ENCODE measurements around the gene BLOC1S6. TPM values are rescaled to one million over a fixed set of nuclear protein-coding genes. Genes with fewer than 3 reads are reported as not detected.
A peak's percentile ranks its signal among the peaks of the same experiment; 100 is the strongest.
"Not testable (repeated sequence)": the region's sequence is repeated elsewhere in the genome, so short reads cannot be mapped to it uniquely, and the experiment has no call there.

BLOC1S6 gene
- total and polyA plus RNA-seq, 2 of the 13 experiments (the other 11 are each of a cell fraction or from before 2014, with no cell fraction given), result 11.8 to 44.3 TPM

- TF ChIP-seq RAD51 (IDR thresholded peaks at IDR 0.05; ENCODE audit: borderline replicate concordance) (peak; percentile 45; the same call in 1 of the 2 replicates), TCF7 (IDR thresholded peaks at IDR 0.05; ENCODE audit: low read depth) (no peak), ZNF768 (CRISPR knock-in tag; IDR thresholded peaks at IDR 0.05) (peak; percentile 27; the same call in 1 of the 2 replicates), TARDBP (CRISPR knock-in tag; IDR thresholded peaks at IDR 0.05) (no peak), GFI1 (CRISPR knock-in tag; IDR thresholded peaks at IDR 0.05; ENCODE audit: borderline replicate concordance) (0 out of 2 replicates have a peak, but pooled peaks have one; percentile 47), FOXA1 (IDR thresholded peaks at IDR 0.05) (no peak), FOXA1 (CRISPR knock-in tag; IDR thresholded peaks at IDR 0.05) (peak; percentile 18; the same call in 1 of the 2 replicates), ZEB1 (IDR thresholded peaks at IDR 0.05; ENCODE audit: insufficient replicate concordance, low read depth) (peak; percentile 93)
These were observed 61.5 kb downstream of the BLOC1S6 start (continued) for GRCh38 chr15:45648521-45649200.

GRCh38 chr15:45650007-45650406 is 62.8 kb downstream of the BLOC1S6 start:
- H3K9ac ChIP-seq (ENCODE audit: insufficient read depth, low read depth, low read length); H3K27ac ChIP-seq (ENCODE audit: extremely low read length, insufficient read depth, low read length); DNase-seq (ENCODE audit: low spot score); H2AFZ ChIP-seq (ENCODE audit: low read length); BruUV-seq (replicated peaks); H3K79me2 ChIP-seq (ENCODE audit: insufficient read depth, low read length); H3K9me3 ChIP-seq (ENCODE audit: low read length); H3K4me2 ChIP-seq (ENCODE audit: low read depth, low read length); H3K4me3 ChIP-seq (replicated peaks in 1 of 3; ENCODE audit: insufficient read depth in 1 of 3, low read depth in 2 of 3, low read length in 3 of 3); H3K27me3 ChIP-seq (ENCODE audit: control insufficient read depth in 1 of 2, insufficient read depth in 2 of 2, low read length in 2 of 2); H4K20me1 ChIP-seq (ENCODE audit: insufficient read depth, low read length); H3K36me3 ChIP-seq (replicated peaks in 1 of 2; ENCODE audit: control insufficient read depth in 1 of 2, insufficient read depth in 2 of 2, low read length in 2 of 2); FAIRE-seq; in situ Hi-C loops (cut with HindIII; ENCODE audit: extremely low pct_ligation_motif_present, low pct_unique_long_range_greater_than_20kb); CTCF ChIA-PET (ENCODE audit: low intra/inter-chr PET ratio, low total read pairs); intact Hi-C loops (cut with micrococcal nuclease; ENCODE audit: unreplicated experiment); ATAC-seq: not testable (repeated sequence)
- POLR2A ChIA-PET, result interaction anchor here (0.7 kb wide), 1 partner anchor 9 kb away, joined by 3 read pairs; no protein-coding TSS in a partner anchor
- 99% methylated on average over 11 of the region's 11 CpGs for WGBS (ENCODE audit: low lambda C conversion rate)
- peaks cover 33% of the 10 kb centered on the region for H3K4me1 ChIP-seq (ENCODE audit: insufficient read depth, low read length)

All from HepG2 (cell line).